CD4-positive, alpha-beta T cell (primary cell): ENCODE results near the gene CYP2E1. TPM values are rescaled to one million over a fixed set of nuclear protein-coding genes. Genes with fewer than 3 reads are reported as not detected.

Experiments
- ATAC-seq: fragments of 200-7000 bp; cut with Tn5 transposase; one replicate; pipeline ENCODE4 v1.10.0; 2022; ENCODE audit warnings: mild to moderate bottlenecking; ENCODE audit not compliant: poor library complexity
- CTCF ChIA-PET: fragments of 350-600 bp; sonication (Branson Sonifier 250); formaldehyde crosslinking; loops from one replicate; lab custom pipeline; 2021; ENCODE audit warnings: antibody characterized with exemption, inconsistent platforms; lab: Charles Lee
- POLR2A ChIA-PET: fragments of 350-600 bp; sonication (Branson Sonifier 250); formaldehyde crosslinking; loops from one replicate; lab custom pipeline; 2021; ENCODE audit warnings: antibody characterized with exemption, inconsistent platforms; lab: Charles Lee
- DNase-seq, 14 experiments: peaks; one replicate each; pipeline ENCODE4 v3.0.0-alpha.2; 2013 to 2020; ENCODE audit warnings: mixed read lengths in 2 of 14
- H3K27ac ChIP-seq, 2 donors: one replicate each; pipeline versions ENCODE4 v1.5.1 to v1.7.0; 2013; ENCODE audit warnings: low read length in 2 of 2, low read depth in 1 of 2, mild to moderate bottlenecking in 1 of 2
- H3K27me3 ChIP-seq, 2 experiments: 1 replicate in 1 of 2; 2 replicates in 1 of 2; pipeline versions ENCODE4 v1.6.1 to v1.7.0; 2013; ENCODE audit warnings: low read length in 2 of 2, control low read depth in 1 of 2, mild to moderate bottlenecking in 1 of 2, moderate library complexity in 1 of 2; ENCODE audit not compliant: insufficient read depth in 2 of 2, control insufficient read depth in 1 of 2
- H3K36me3 ChIP-seq: one replicate; pipeline ENCODE4 v1.6.1; 2013; ENCODE audit warnings: low read length, control low read depth; ENCODE audit not compliant: insufficient read depth
- H3K4me1 ChIP-seq: one replicate; pipeline ENCODE4 v1.6.1; 2013; ENCODE audit warnings: low read length, control low read depth; ENCODE audit not compliant: insufficient read depth
- H3K4me3 ChIP-seq: one replicate; pipeline ENCODE4 v1.5.1; 2013; ENCODE audit warnings: mild to moderate bottlenecking, low read length, moderate library complexity
- H3K9me3 ChIP-seq, 2 experiments: 1 replicate in 1 of 2; 2 replicates in 1 of 2; pipeline versions ENCODE4 v1.6.1 to v1.7.0; 2013; ENCODE audit warnings: low read length in 2 of 2, mild to moderate bottlenecking in 2 of 2, control low read depth in 1 of 2, moderate library complexity in 1 of 2; ENCODE audit not compliant: control insufficient read depth in 1 of 2, insufficient read depth in 1 of 2
- H3K27ac Mint-ChIP-seq: one replicate; pipeline ENCODE4 v1.8.0; 2020; ENCODE audit warnings: mixed read lengths
- H3K27me3 Mint-ChIP-seq: one replicate; pipeline ENCODE4 v1.8.0; 2021; ENCODE audit warnings: mixed read lengths
- H3K36me3 Mint-ChIP-seq: one replicate; pipeline ENCODE4 v1.8.0; 2021; ENCODE audit warnings: low read depth, mixed read lengths
- H3K4me1 Mint-ChIP-seq: one replicate; pipeline ENCODE4 v1.8.0; 2021; ENCODE audit warnings: low read depth, mixed read lengths
- H3K4me3 Mint-ChIP-seq: one replicate; pipeline ENCODE4 v1.8.0; 2020; ENCODE audit warnings: mild to moderate bottlenecking, mixed read lengths
- H3K9me3 Mint-ChIP-seq: one replicate; pipeline ENCODE4 v1.8.0; 2020; ENCODE audit warnings: mixed read lengths
- intact Hi-C, 2 experiments: fragments of 100-400 bp; cut with DNase I in 1 of 2; cut with micrococcal nuclease in 1 of 2; formaldehyde crosslinking; loops; one replicate each; pipeline versions ENCODE4 v1.15.1 to v1.9.0; 2023 to 2025; cut with DNase I, micrococcal nuclease
- total RNA-seq, 174 experiments: library from RNA in 2 of 174; stranded (reverse) in 2 of 174; gene quantifications; one replicate each; pipeline ENCODE4 v1.2.3 and lab custom pipeline; 2021 to 2026
- TF ChIP-seq, protein P1 (sequence below): fragments of 200-600 bp; IDR thresholded peaks from one replicate; pipeline ENCODE4 v1.8.0; 2022; ENCODE audit warnings: antibody characterized with exemption, mild to moderate bottlenecking

CYP2E1 gene
- total RNA-seq, 2 experiments from 2014 or later: 1.6 to 2.0 TPM

DNA sequence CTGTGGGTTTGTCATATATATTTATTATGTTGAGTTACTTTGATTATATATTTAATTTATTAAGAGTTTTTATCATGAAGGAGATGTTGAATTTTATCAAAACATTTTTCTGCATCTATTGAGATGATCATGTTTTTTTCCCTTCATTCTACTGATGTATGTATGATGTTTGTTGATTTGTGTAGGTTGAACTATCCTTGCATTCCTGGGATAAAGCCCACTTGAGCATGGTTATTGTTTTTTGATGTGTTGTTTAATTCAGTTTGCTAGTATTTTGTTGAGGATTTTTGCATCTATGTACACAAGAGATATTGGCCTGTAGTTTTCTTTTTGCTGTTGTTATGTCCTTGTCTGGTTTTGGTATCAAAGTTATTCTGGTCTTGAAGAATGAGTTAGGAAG, 42.3 kb upstream of the CYP2E1 start:
- Mint-ChIP-seq H3K4me1 (no peaks in the 10 kb centered on the region), H3K36me3 (peaks cover 44% of the 10 kb centered on the region), H3K27ac (no peak overlapping the region), H3K27me3 (no peaks in the 10 kb centered on the region), H3K9me3 (peaks cover 18% of the 10 kb centered on the region), H3K4me3 (no peak overlapping the region)
- H3K36me3 ChIP-seq: no peaks in the 10 kb centered on the region
- ATAC-seq (no peak), DNase-seq (no peak)
- intact Hi-C loops: no loop called here
- ChIA-PET POLR2A (no interaction called here), CTCF (no interaction called here)
- H3K9me3 ChIP-seq: peaks cover 24 to 43% of the 10 kb centered on the region in 2 experiments
- H3K4me1 ChIP-seq: no peaks in the 10 kb centered on the region
- TF ChIP-seq, protein P1, sequence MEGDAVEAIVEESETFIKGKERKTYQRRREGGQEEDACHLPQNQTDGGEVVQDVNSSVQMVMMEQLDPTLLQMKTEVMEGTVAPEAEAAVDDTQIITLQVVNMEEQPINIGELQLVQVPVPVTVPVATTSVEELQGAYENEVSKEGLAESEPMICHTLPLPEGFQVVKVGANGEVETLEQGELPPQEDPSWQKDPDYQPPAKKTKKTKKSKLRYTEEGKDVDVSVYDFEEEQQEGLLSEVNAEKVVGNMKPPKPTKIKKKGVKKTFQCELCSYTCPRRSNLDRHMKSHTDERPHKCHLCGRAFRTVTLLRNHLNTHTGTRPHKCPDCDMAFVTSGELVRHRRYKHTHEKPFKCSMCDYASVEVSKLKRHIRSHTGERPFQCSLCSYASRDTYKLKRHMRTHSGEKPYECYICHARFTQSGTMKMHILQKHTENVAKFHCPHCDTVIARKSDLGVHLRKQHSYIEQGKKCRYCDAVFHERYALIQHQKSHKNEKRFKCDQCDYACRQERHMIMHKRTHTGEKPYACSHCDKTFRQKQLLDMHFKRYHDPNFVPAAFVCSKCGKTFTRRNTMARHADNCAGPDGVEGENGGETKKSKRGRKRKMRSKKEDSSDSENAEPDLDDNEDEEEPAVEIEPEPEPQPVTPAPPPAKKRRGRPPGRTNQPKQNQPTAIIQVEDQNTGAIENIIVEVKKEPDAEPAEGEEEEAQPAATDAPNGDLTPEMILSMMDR: no peak
- no peak overlapping the region for H3K4me3 ChIP-seq
- H3K27me3 ChIP-seq: no peaks in the 10 kb centered on the region
- H3K27ac ChIP-seq: no peak overlapping the region

DNA sequence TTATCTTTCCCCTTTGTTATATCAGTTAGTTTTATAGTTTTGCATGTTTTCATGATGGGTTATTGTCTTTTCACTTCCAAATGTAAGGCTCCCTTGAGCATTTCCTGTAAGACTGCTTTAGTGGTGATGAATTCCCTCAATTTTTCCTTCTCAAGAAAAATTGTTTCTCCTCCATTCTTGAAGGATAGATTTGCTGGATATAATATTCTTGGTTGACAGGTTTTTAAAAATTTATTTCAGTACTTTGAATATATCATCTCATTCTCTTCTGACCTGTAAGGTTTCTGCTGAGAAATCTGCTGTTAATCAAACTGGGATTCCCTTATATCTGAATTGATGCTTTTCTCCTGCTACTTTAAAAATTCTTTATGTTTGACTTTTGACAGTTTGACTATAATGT, 40.1 kb upstream of the CYP2E1 start:
- Mint-ChIP-seq H3K4me3 (no peak overlapping the region), H3K27ac (no peak overlapping the region), H3K27me3 (no peaks in the 10 kb centered on the region), H3K4me1 (no peaks in the 10 kb centered on the region), H3K36me3 (peaks cover 44% of the 10 kb centered on the region), H3K9me3 (peaks cover 18% of the 10 kb centered on the region)
- Histone ChIP-seq H3K9me3 (peaks cover 25 to 43% of the 10 kb centered on the region in 2 experiments), H3K4me3 (no peak overlapping the region), H3K27me3 (no peaks in the 10 kb centered on the region), H3K36me3 (no peaks in the 10 kb centered on the region), H3K27ac (no peak overlapping the region), H3K4me1 (no peaks in the 10 kb centered on the region)
- POLR2A ChIA-PET: no interaction called here
- intact Hi-C loops: no loop called here
- no peak for DNase-seq
- TF ChIP-seq, protein P1: no peak
- CTCF ChIA-PET: no interaction called here
- no peak for ATAC-seq

DNA sequence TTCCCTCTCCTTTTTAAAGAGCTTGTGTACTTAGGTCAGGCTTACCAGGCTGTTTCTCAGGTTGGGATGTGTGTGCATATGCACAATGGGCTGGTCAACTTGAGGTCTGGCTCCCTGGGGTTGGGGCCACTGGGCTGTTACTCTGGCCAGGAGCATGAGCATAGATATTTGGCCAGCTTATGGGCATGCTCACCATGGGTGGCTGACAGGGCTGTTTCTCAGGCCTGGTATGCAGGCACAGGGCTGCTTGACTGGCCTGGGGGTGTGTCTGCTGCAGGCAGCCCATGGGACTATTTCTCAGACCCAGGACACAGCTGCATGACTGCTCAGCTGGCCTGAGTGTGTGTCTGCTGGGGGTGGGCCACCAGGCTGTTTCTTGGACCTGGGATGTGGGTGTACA, 38.8 kb upstream of the CYP2E1 start:
- H3K4me1 ChIP-seq: no peaks in the 10 kb centered on the region
- no peaks in the 10 kb centered on the region for H3K36me3 ChIP-seq
- intact Hi-C loops: no loop called here
- H3K27ac ChIP-seq: no peak overlapping the region
- CTCF ChIA-PET: no interaction called here
- peaks cover 14% of the 10 kb centered on the region for H3K9me3 Mint-ChIP-seq
- no peak overlapping the region for H3K4me3 Mint-ChIP-seq
- H3K36me3 Mint-ChIP-seq: peaks cover 44% of the 10 kb centered on the region
- POLR2A ChIA-PET: no interaction called here
- H3K27me3 ChIP-seq: no peaks in the 10 kb centered on the region
- H3K4me1 Mint-ChIP-seq: no peaks in the 10 kb centered on the region
- ATAC-seq (no peak), DNase-seq (no peak)
- no peak overlapping the region for H3K4me3 ChIP-seq
- no peak overlapping the region for H3K27ac Mint-ChIP-seq
- peaks cover 25 to 43% of the 10 kb centered on the region in 2 experiments for H3K9me3 ChIP-seq
- H3K27me3 Mint-ChIP-seq: no peaks in the 10 kb centered on the region
- TF ChIP-seq, protein P1: no peak
